SK-N-SH (cell line): ENCODE data around the gene LDB2. TPM values are rescaled to one million over a fixed set of nuclear protein-coding genes. Genes with fewer than 3 reads are reported as not detected.

Source experiments
- CTCF ChIA-PET: fragments of 300-600, 350-600 bp; formaldehyde crosslinking; extraction: SDS; loops from one replicate; lab custom pipeline; 2021; lab: Yijun Ruan, JAX
- POLR2A ChIA-PET: fragments of 350-600 bp; sonication (Branson Sonifier 250); formaldehyde crosslinking; extraction: SDS; loops from one replicate; lab custom pipeline; 2020; ENCODE audit warnings: antibody characterized with exemption, inconsistent platforms; lab: Yijun Ruan, JAX
- DNase-seq: peaks from one replicate; pipeline ENCODE4 v3.0.0; 2012
- H2AFZ ChIP-seq: fragments of 200-600 bp; sonication (generic); 2 replicates; pipeline ENCODE4 v1.8.1; 2016; ENCODE audit warnings: antibody characterized with exemption, mild to moderate bottlenecking, low read depth
- H3F3A ChIP-seq: fragments of 200-600 bp; sonication (generic); replicated peaks from 2 replicates; pipeline ENCODE3; 2016; ENCODE audit warnings: antibody characterized with exemption, mild to moderate bottlenecking; ENCODE audit not compliant: insufficient read depth
- H3K27ac ChIP-seq, 2 experiments: fragments of 200-500 bp in 1 of 2; fragments of 200-600 bp in 1 of 2; sonication (Bioruptor generic) in 1 of 2; sonication (generic), shearing (Covaris generic) in 1 of 2; 2 replicates each; pipeline versions ENCODE4 v1.5.1 to v1.6.1; 2014 to 2016; ENCODE audit warnings: low read depth in 2 of 2, inconsistent platforms in 1 of 2, low read length in 1 of 2, mild to moderate bottlenecking in 1 of 2, mixed read lengths in 1 of 2
- H3K27me3 ChIP-seq: fragments of 200-600 bp; sonication (generic), shearing (Covaris generic); 2 replicates; pipeline ENCODE4 v1.6.1; 2016; ENCODE audit warnings: mixed run types; ENCODE audit not compliant: insufficient read depth
- H3K36me3 ChIP-seq, 2 experiments: fragments of 200-500 bp in 1 of 2; fragments of 200-600 bp in 1 of 2; sonication (Bioruptor generic) in 1 of 2; sonication (generic) in 1 of 2; replicated peaks in 1 of 2; 2 replicates each; pipeline versions ENCODE3 to v1.5.1; 2014 to 2016; ENCODE audit warnings: low read length in 1 of 2, mild to moderate bottlenecking in 1 of 2; ENCODE audit not compliant: insufficient read depth in 2 of 2, control insufficient read depth in 1 of 2
- H3K4me1 ChIP-seq, 2 experiments: fragments of 200-500 bp in 1 of 2; fragments of 200-600 bp in 1 of 2; sonication (Bioruptor generic) in 1 of 2; sonication (generic), shearing (Covaris generic) in 1 of 2; 2 replicates each; pipeline versions ENCODE4 v1.5.1 to v1.6.1; 2014 to 2016; ENCODE audit warnings: low read depth in 1 of 2, low read length in 1 of 2, mixed run types in 1 of 2; ENCODE audit not compliant: insufficient read depth in 2 of 2, control insufficient read depth in 1 of 2
- H3K4me2 ChIP-seq: fragments of 200-600 bp; sonication (generic), shearing (Covaris generic); 2 replicates; pipeline ENCODE4 v1.6.1; 2017; ENCODE audit warnings: mixed run types
- H3K4me3 ChIP-seq, 2 experiments: fragments of 200-500 bp in 1 of 2; fragments of 200-600 bp in 1 of 2; sonication (Bioruptor generic) in 1 of 2; sonication (generic), shearing (Covaris generic) in 1 of 2; 2 replicates each; pipeline versions ENCODE4 v1.5.1 to v1.8.1; 2014 to 2016; ENCODE audit warnings: low read depth in 2 of 2, inconsistent platforms in 1 of 2, low read length in 1 of 2, mild to moderate bottlenecking in 1 of 2, mixed read lengths in 1 of 2, moderate library complexity in 1 of 2
- H3K79me2 ChIP-seq: fragments of 200-600 bp; sonication (generic); 2 replicates; pipeline ENCODE4 v1.8.1; 2017; ENCODE audit warnings: mild to moderate bottlenecking; ENCODE audit not compliant: insufficient read depth
- H3K9ac ChIP-seq: fragments of 200-600 bp; sonication (generic); 2 replicates; pipeline ENCODE4 v1.6.1; 2017; ENCODE audit warnings: mixed run types
- H3K9me2 ChIP-seq: fragments of 200-600 bp; sonication (generic); 2 replicates; pipeline ENCODE4 v1.6.1; 2017; ENCODE audit warnings: mixed run types
- H3K9me3 ChIP-seq: fragments of 200-600 bp; sonication (generic); 2 replicates; pipeline ENCODE4 v1.6.1; 2017; ENCODE audit warnings: mixed run types, mild to moderate bottlenecking, moderate library complexity
- H4K20me1 ChIP-seq: fragments of 200-600 bp; sonication (generic); 2 replicates; pipeline ENCODE4 v1.6.1; 2017; ENCODE audit warnings: mild to moderate bottlenecking, mixed run types; ENCODE audit not compliant: insufficient read depth
- CHD2 ChIP-seq: fragments of 150-350 bp; IDR thresholded peaks from 2 replicates; pipeline ENCODE4 v1.6.1; 2018; ENCODE audit warnings: low read length; ENCODE audit not compliant: partially characterized antibody
- FOSL2 ChIP-seq: IDR thresholded peaks from 2 replicates; pipeline ENCODE4 v1.4.0; 2012; ENCODE audit warnings: low read depth, mild to moderate bottlenecking, moderate library complexity, borderline replicate concordance
- FOXJ3 ChIP-seq: sonication (generic); formaldehyde crosslinking; IDR thresholded peaks from 2 replicates; pipeline ENCODE4 v1.5.1; 2020; ENCODE audit warnings: mild to moderate bottlenecking, missing genetic modification reagents
- GABPA ChIP-seq: IDR thresholded peaks from 2 replicates; pipeline ENCODE4 v1.4.0; 2012; ENCODE audit warnings: low read depth, mild to moderate bottlenecking
- JUND ChIP-seq: IDR thresholded peaks from 2 replicates; pipeline ENCODE4 v1.4.0; 2012
- MEF2A ChIP-seq: IDR thresholded peaks from 2 replicates; pipeline ENCODE4 v1.4.0; 2012; ENCODE audit warnings: low read depth, borderline replicate concordance
- MXI1 ChIP-seq: IDR thresholded peaks from 2 replicates; pipeline ENCODE4 v1.6.1; 2012; ENCODE audit warnings: mild to moderate bottlenecking, low read depth, low read length, improper control_type of control experiment
- NFIC ChIP-seq: IDR thresholded peaks from 2 replicates; pipeline ENCODE4 v1.4.0; 2012; ENCODE audit warnings: borderline replicate concordance
- POLR2AphosphoS5 ChIP-seq: IDR thresholded peaks from 2 replicates; pipeline ENCODE4 v1.6.1; 2012; ENCODE audit warnings: low read depth, low read length
- RCOR1 ChIP-seq: fragments of 150-350 bp; IDR thresholded peaks from 2 replicates; pipeline ENCODE4 v1.6.1; 2017; ENCODE audit warnings: antibody characterized with exemption, low read length
- SMC3 ChIP-seq: IDR thresholded peaks from 2 replicates; pipeline ENCODE4 v1.6.1; 2012; ENCODE audit warnings: low read depth, low read length, improper control_type of control experiment
- TAF1 ChIP-seq: IDR thresholded peaks from 2 replicates; pipeline ENCODE4 v1.6.1; 2012; ENCODE audit warnings: low read depth, mild to moderate bottlenecking, low read length, moderate library complexity, borderline replicate concordance
- WGBS: methylation state at CpG from one replicate; pipeline ENCODE4 v1.1.6; 2017; ENCODE audit warnings: low lambda C conversion rate; 5-methylcytosine and 5-hydroxymethylcytosine counted together
- polyA plus RNA-seq, 3 experiments: library from polyadenylated mRNA; depleted of rRNA; stranded (reverse); fragments of >200 nt; gene quantifications; 2 replicates each; pipeline ENCODE4 v1.2.3, GENCODE V29; 2012
- TF ChIP-seq, protein P1 (sequence below): IDR thresholded peaks from 2 replicates; pipeline ENCODE4 v1.4.0; 2012; ENCODE audit warnings: low read depth, borderline replicate concordance
- TF ChIP-seq, protein P2 (sequence below): IDR thresholded peaks from 2 replicates; pipeline ENCODE4 v1.6.1; 2012; ENCODE audit warnings: mild to moderate bottlenecking, low read depth, low read length, moderate library complexity
- TF ChIP-seq, protein P3 (sequence below): fragments of 150-350 bp; IDR thresholded peaks from 2 replicates; pipeline ENCODE4 v1.6.1; 2016; ENCODE audit warnings: mild to moderate bottlenecking, low read depth, low read length
- TF ChIP-seq, protein P4 (sequence below): fragments of 200-600 bp; sonication (generic); IDR thresholded peaks from 2 replicates; pipeline ENCODE4 v1.6.1; 2017; ENCODE audit warnings: antibody characterized with exemption, mild to moderate bottlenecking, moderate library complexity
- TF ChIP-seq, protein P5 (sequence below): IDR thresholded peaks from 2 replicates; pipeline ENCODE4; 2012

LDB2 gene
- polyA plus RNA-seq, 1 of the 3 experiments (the other 2 are of a cell fraction): 11.0 TPM

DNA sequence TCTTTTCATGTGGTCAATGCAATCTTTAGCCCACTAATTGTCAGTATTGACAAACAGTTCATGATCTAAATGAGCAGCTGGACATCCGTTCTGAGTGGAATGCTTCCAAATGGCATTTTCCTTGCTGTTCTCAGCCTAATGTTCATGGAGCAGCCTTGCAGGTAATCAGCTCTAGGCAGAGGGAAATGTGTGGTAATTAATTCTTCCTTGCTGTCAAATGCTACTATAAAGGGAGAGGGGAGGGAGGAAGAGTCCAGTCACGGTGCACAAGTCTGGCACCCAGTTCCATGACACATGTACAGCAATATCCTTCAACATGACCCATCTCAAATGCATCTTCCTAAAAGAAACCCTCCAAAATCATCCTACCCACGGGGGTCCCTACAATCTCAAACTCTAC is 88.5 kb downstream of the LDB2 start (continued):
- TF ChIP-seq, protein P1, sequence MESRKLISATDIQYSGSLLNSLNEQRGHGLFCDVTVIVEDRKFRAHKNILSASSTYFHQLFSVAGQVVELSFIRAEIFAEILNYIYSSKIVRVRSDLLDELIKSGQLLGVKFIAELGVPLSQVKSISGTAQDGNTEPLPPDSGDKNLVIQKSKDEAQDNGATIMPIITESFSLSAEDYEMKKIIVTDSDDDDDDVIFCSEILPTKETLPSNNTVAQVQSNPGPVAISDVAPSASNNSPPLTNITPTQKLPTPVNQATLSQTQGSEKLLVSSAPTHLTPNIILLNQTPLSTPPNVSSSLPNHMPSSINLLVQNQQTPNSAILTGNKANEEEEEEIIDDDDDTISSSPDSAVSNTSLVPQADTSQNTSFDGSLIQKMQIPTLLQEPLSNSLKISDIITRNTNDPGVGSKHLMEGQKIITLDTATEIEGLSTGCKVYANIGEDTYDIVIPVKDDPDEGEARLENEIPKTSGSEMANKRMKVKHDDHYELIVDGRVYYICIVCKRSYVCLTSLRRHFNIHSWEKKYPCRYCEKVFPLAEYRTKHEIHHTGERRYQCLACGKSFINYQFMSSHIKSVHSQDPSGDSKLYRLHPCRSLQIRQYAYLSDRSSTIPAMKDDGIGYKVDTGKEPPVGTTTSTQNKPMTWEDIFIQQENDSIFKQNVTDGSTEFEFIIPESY: no peak

DNA sequence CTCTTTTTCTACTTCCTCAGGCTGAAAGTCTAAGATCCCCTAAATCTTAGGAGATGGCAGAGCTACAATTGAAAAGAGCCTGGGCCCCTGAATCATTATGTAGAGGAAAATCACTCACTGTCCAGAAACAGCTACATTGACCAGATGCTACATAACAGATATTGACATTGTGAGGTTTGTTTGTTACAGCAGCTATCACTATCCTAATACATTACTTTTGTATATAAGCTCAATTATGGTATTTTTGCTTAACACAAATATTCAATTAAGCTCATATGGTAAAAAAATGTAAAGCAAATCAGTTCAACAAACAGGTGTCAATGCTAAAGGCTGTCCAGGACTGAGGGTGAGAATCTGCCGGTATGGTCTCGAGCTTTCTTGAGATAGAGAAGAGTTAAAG is 89.4 kb downstream of the LDB2 start:
- CTCF ChIA-PET: interaction anchor here (1.8 to 2.2 kb wide), 2 partner anchors 15 to 16 kb away, joined by 6 to 8 read pairs; no protein-coding TSS in a partner anchor
- 83% methylated on average over 2 of the region's 2 CpGs for WGBS

More for the DNA sequence above, 89.4 kb downstream of the LDB2 start:
- H3K4me2 ChIP-seq: no peak overlapping the region
- no peak overlapping the region for H3K4me3 ChIP-seq
- H3K4me1 ChIP-seq: no peaks in the 10 kb centered on the region
- no peak for DNase-seq
- POLR2A ChIA-PET: no interaction called here
- no peak for TF ChIP-seq SMC3
- no peak for TF ChIP-seq POLR2AphosphoS5
- TF ChIP-seq MXI1: no peak
- TF ChIP-seq, protein P2, sequence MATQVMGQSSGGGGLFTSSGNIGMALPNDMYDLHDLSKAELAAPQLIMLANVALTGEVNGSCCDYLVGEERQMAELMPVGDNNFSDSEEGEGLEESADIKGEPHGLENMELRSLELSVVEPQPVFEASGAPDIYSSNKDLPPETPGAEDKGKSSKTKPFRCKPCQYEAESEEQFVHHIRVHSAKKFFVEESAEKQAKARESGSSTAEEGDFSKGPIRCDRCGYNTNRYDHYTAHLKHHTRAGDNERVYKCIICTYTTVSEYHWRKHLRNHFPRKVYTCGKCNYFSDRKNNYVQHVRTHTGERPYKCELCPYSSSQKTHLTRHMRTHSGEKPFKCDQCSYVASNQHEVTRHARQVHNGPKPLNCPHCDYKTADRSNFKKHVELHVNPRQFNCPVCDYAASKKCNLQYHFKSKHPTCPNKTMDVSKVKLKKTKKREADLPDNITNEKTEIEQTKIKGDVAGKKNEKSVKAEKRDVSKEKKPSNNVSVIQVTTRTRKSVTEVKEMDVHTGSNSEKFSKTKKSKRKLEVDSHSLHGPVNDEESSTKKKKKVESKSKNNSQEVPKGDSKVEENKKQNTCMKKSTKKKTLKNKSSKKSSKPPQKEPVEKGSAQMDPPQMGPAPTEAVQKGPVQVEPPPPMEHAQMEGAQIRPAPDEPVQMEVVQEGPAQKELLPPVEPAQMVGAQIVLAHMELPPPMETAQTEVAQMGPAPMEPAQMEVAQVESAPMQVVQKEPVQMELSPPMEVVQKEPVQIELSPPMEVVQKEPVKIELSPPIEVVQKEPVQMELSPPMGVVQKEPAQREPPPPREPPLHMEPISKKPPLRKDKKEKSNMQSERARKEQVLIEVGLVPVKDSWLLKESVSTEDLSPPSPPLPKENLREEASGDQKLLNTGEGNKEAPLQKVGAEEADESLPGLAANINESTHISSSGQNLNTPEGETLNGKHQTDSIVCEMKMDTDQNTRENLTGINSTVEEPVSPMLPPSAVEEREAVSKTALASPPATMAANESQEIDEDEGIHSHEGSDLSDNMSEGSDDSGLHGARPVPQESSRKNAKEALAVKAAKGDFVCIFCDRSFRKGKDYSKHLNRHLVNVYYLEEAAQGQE: no peak
- TF ChIP-seq, protein P3, sequence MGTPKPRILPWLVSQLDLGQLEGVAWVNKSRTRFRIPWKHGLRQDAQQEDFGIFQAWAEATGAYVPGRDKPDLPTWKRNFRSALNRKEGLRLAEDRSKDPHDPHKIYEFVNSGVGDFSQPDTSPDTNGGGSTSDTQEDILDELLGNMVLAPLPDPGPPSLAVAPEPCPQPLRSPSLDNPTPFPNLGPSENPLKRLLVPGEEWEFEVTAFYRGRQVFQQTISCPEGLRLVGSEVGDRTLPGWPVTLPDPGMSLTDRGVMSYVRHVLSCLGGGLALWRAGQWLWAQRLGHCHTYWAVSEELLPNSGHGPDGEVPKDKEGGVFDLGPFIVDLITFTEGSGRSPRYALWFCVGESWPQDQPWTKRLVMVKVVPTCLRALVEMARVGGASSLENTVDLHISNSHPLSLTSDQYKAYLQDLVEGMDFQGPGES: no peak
- TF ChIP-seq, protein P1: no peak
- no peak for TF ChIP-seq JUND
- TF ChIP-seq, protein P4, sequence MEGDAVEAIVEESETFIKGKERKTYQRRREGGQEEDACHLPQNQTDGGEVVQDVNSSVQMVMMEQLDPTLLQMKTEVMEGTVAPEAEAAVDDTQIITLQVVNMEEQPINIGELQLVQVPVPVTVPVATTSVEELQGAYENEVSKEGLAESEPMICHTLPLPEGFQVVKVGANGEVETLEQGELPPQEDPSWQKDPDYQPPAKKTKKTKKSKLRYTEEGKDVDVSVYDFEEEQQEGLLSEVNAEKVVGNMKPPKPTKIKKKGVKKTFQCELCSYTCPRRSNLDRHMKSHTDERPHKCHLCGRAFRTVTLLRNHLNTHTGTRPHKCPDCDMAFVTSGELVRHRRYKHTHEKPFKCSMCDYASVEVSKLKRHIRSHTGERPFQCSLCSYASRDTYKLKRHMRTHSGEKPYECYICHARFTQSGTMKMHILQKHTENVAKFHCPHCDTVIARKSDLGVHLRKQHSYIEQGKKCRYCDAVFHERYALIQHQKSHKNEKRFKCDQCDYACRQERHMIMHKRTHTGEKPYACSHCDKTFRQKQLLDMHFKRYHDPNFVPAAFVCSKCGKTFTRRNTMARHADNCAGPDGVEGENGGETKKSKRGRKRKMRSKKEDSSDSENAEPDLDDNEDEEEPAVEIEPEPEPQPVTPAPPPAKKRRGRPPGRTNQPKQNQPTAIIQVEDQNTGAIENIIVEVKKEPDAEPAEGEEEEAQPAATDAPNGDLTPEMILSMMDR: no peak
- TF ChIP-seq NFIC: no peak
- TF ChIP-seq, protein P5, sequence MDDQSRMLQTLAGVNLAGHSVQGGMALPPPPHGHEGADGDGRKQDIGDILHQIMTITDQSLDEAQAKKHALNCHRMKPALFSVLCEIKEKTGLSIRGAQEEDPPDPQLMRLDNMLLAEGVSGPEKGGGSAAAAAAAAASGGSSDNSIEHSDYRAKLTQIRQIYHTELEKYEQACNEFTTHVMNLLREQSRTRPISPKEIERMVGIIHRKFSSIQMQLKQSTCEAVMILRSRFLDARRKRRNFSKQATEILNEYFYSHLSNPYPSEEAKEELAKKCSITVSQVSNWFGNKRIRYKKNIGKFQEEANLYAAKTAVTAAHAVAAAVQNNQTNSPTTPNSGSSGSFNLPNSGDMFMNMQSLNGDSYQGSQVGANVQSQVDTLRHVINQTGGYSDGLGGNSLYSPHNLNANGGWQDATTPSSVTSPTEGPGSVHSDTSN: no peak
- TF ChIP-seq GABPA: no peak
- no peak for TF ChIP-seq FOSL2
- TF ChIP-seq TAF1: no peak
- no peak for TF ChIP-seq RCOR1
- no peak for TF ChIP-seq MEF2A
- TF ChIP-seq FOXJ3: no peak
- no peak for TF ChIP-seq CHD2
- no peak overlapping the region for H3K9ac ChIP-seq
- no peaks in the 10 kb centered on the region for H3K79me2 ChIP-seq
- peaks cover 0 to 3% of the 10 kb centered on the region in 2 experiments for H3K36me3 ChIP-seq
- H4K20me1 ChIP-seq: no peaks in the 10 kb centered on the region
- H3K27ac ChIP-seq: no peak overlapping the region
- H3K27me3 ChIP-seq: no peaks in the 10 kb centered on the region
- no peaks in the 10 kb centered on the region for H3K9me3 ChIP-seq
- H3K9me2 ChIP-seq: no peaks in the 10 kb centered on the region
- no peaks in the 10 kb centered on the region for H3F3A ChIP-seq
- no peak overlapping the region for H2AFZ ChIP-seq
